ENCODE data around the gene MAN1C1.
"Not testable (repeated sequence)": the region's sequence is repeated elsewhere in the genome, so short reads cannot be mapped to it uniquely, and the experiment has no call there.

MAN1C1 gene

GRCh38 chr1:25698252-25698651 is 81.7 kb downstream of the MAN1C1 start:
- no peak for DNase-seq (ENCODE audit: low read depth)

DNA sequence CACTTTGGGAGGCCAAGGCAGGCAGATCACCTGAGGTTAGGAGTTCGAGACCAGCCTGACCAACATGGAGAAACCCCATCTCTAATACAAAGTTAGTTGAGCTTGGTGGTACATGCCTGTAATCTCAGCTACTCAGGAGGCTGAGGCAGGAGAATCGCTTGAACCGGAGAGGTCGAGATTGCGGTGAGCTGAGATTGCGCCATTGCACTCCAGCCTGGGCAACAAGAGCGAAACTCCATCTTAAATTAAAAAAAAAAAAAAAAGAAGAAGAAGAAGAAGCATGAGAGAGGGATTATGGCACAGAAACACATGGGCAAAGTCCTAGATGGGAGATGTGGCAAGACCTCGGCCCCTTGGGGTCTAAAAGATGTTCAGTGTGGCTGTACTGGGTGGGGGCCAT is 82.5 kb downstream of the MAN1C1 start:
- DNase-seq (ENCODE audit: low read depth): not testable (repeated sequence)

DNA sequence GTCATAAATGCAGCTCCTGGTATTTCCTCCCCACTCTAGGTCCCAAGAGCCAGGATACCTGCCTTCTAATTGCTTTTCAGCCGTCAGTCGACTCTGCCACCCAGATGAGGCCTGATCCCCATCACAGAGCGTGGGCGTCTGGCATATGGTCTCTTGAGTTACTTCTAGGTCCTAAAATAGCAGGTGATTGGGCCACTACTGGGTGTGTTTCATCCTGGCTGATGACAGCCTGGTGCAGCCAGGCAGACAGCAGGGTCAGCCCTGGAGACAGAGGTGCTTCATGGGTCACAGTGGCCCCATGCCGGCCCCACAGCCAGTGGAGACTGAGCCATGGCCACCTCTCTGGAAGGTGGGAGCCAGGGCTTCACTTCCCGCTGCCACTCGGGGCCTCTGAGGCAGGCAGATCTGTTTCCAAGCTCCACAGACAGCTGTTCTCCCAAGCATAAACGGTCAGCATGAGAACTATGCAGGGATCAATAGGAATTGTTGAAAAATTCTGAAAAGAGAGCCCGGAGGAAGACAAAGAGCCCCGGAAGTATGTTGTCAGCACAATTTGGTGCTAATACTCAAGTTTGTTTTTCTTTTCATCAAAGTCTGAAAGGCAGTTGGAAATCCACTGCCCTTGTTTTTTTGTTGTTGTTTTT is 83.0 kb downstream of the MAN1C1 start:
- no peak for DNase-seq (ENCODE audit: low read depth)

GRCh38 chr1:25700144-25700523 is 83.5 kb downstream of the MAN1C1 start:
- peak; percentile 80 for DNase-seq (ENCODE audit: low read depth)

DNA sequence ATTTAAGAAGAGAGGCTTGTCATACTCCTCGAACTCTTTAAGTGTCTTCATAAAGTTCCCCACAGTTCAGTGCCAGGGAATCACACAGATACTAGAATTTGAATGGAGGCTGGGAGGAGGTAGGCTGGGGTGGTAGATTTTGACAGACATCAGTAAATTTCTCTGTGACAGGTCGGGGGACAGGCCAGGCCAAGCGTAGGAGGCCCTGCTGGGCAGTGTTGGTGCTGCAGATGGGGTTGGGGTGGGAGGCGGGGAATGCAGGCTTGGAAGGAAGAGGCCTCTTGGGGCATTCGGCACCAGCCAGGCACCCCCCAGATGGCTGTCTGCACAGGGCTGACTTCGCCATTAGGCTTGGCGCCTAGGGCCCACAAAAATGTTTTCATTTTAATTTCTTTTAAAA is 84.0 kb downstream of the MAN1C1 start:
- DNase-seq (ENCODE audit: low read depth): no peak

DNA sequence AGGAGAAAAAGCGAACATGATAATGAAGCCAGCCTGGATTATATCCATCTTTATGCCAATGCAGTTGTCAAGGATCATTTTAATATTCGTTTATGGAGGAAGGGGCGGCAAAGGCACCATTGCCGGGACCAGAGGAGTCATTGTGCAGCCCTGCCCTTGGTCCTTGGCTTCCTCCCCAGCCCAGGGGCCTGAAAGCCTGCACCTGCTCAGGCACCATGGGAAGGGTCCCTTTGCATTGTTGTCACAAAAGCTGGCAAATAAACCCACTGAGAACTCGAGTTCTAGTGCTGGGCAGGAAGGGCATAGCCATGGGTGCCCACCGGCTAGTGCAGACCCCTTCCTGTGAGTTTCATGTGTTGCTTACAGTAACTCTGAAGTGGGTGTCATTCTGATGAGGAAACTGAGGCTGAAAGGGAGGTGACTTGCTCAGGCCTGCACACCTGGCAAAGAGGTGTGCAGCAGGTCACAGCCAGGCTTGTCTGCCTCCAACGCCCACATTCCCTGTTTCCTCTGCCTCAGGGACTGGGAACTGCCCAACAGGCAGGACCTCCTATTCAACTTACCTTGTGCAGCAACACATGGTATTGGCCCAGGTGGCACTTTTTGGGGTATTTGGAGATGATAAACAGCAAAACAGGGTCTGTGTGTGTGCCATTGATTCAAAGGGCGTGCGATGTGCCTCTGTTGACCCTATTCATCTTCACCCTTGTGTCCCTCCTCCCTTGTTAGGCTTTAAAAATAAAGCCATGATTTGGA is 84.6 kb downstream of the MAN1C1 start:
- no peak for DNase-seq (ENCODE audit: low read depth)

GRCh38 chr1:25702101-25702775 is 85.6 kb downstream of the MAN1C1 start:
- DNase-seq (ENCODE audit: low read depth): peak; percentile 74

DNA sequence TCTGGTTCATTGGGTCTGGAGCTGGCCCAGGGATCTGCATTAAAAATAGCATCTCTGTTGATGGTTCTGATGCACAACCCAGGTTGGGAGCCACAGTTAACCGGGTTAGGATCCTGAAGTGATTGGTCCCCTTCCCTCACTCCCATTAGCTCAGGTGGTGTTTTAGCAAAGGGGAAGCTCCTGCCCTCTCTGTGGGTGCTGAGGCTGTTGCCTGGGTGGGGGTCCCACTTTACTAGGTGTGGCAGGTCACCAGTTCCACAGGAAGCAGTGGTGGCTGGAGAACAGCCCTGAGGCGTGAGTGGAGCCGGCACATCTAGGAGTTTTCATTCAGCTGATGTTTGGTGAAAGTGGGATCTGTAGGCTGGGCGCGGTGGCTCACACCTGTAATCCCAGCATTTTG is 86.5 kb downstream of the MAN1C1 start:
- DNase-seq (ENCODE audit: low read depth): no peak

- DNase-seq (ENCODE audit: low read depth): no peak
Observed at GRCh38 chr1:25703671-25704266, 87.2 kb downstream of the MAN1C1 start.

GRCh38 chr1:25704267-25704691 is 87.7 kb downstream of the MAN1C1 start:
- DNase-seq (ENCODE audit: low read depth): no peak

- DNase-seq (ENCODE audit: low read depth): no peak
Observed at GRCh38 chr1:25705699-25706098, 89.1 kb downstream of the MAN1C1 start.

- DNase-seq (ENCODE audit: low read depth): no peak
Observed at GRCh38 chr1:25706146-25707089, 89.8 kb downstream of the MAN1C1 start.

DNA sequence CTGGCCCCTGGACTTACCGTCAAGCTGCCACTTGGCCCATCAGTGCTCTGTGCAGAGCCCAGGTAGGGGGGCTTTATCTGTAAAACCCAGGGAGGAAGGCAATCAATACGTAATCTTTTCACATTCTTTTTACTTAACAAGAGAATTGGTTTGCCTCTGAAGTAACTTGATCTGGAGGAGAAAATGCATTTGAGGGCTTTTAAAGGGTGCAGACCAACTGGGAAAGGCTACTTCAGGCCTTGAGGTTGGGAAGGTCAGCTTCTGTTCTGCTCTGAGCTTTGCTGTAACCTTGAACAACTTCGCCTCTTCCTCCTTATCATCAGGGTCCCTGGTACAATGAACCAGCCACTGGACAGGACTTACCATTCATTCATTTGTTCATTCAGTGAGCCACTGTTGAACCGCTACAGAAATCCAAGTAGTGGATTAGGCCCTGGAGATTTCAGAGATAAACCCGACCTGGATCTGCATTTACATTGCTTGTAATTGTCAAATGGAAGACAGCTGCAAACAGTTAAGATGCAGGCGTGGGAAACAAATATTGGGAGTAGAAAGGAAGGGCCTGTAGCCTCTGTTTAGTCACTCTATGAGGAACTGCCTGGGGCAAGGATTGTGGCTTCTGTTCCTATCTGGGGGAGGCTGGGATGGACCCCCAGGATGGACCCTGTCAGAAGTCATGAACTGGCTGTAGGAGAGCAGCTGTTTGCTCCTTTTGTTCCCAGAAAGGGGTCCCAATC is 90.9 kb downstream of the MAN1C1 start:
- DNase-seq (ENCODE audit: low read depth): peak; percentile 92

- peak; percentile 47 for DNase-seq (ENCODE audit: low read depth)
Observed at GRCh38 chr1:25710583-25711347, 94.2 kb downstream of the MAN1C1 start.

GRCh38 chr1:25711555-25712298 is 95.1 kb downstream of the MAN1C1 start:
- peak; percentile 85 for DNase-seq (ENCODE audit: low read depth)

GRCh38 chr1:25712299-25712970 is 95.8 kb downstream of the MAN1C1 start:
- DNase-seq (ENCODE audit: low read depth): no peak

GRCh38 chr1:25713961-25714360 is 97.4 kb downstream of the MAN1C1 start:
- DNase-seq (ENCODE audit: low read depth): no peak

DNA sequence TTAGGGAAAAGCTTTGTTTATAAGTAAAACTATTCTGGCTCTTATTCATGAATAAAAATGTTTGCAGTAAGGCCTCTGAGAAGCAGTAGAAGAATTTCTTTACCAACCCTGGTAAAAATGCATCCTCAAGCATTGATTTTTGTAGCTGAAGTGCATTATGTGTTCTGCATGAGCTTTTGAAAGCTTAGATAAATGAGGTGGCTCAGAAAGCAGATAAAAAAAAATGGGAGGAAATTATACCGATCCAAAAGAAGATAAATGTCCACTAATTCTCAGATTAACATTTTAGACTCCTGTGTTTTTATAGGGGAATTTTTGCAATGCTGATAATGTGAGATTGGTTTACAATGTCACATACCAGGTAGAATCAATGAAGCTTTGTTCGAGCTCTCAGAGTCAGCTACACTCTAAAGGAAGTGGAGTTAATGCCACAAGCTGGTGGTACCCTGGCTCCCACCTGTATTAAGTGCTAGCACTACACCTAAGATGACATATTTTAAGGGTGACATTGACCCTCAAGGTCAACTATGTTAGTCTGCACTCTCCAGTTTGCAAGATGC is 97.9 kb downstream of the MAN1C1 start:
- DNase-seq (ENCODE audit: low read depth): no peak

All from EH (cell line).